ENCODE data around the gene SIM2. TPM values are rescaled to one million over a fixed set of nuclear protein-coding genes. Genes with fewer than 3 reads are reported as not detected.

Gene SIM2
- total RNA-seq, 2 donors from 2014 or later, result 0.16 to 0.84 TPM

- ATAC-seq (no peak), DNase-seq (ENCODE audit: low spot score in 2 of 2) (no peak)
- peaks cover 8 to 10% of the 10 kb centered on the region in 2 donors for H3K9me3 Mint-ChIP-seq
- peaks cover 14 to 27% of the 10 kb centered on the region in 2 donors for H3K36me3 Mint-ChIP-seq
- H3K27ac Mint-ChIP-seq, result no peak overlapping the region
These were observed 22.6 kb upstream of the SIM2 start for GRCh38 chr21:36676039-36676950.

GRCh38 chr21:36677443-36677842 lies 21.5 kb upstream of the SIM2 start:
- ATAC-seq, result no peak
- H3K27ac Mint-ChIP-seq, result no peak overlapping the region
- peaks cover 21 to 34% of the 10 kb centered on the region in 2 donors for H3K36me3 Mint-ChIP-seq
- DNase-seq (ENCODE audit: low spot score in 2 of 2), result no peak
- peaks cover 13% of the 10 kb centered on the region in 2 donors for H3K9me3 Mint-ChIP-seq

DNA sequence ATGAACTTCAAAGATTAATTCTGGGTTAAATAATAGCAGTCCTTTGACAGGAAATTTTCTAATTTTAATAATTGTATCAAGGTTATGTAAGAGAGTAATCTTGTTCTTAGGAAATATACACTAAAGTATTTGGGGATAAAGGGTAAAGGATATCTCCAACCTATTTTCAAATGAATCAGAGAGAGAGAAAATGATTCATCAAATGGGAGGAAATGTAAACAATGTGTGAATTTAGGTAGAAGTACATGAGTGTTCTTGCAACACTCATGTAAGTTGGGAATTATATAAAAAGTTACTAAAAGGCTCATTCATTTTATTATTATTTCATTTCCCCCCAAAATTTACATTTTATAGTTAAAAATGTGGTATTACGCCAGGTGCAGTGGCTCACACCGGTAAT lies 20.4 kb upstream of the SIM2 start:
- H3K9me3 Mint-ChIP-seq, result peaks cover 13% of the 10 kb centered on the region in 2 donors
- no peak for DNase-seq (ENCODE audit: low spot score in 2 of 2)
- H3K27ac Mint-ChIP-seq, result no peak overlapping the region
- no peak for ATAC-seq
- H3K36me3 Mint-ChIP-seq, result peaks cover 21 to 34% of the 10 kb centered on the region in 2 donors

DNA sequence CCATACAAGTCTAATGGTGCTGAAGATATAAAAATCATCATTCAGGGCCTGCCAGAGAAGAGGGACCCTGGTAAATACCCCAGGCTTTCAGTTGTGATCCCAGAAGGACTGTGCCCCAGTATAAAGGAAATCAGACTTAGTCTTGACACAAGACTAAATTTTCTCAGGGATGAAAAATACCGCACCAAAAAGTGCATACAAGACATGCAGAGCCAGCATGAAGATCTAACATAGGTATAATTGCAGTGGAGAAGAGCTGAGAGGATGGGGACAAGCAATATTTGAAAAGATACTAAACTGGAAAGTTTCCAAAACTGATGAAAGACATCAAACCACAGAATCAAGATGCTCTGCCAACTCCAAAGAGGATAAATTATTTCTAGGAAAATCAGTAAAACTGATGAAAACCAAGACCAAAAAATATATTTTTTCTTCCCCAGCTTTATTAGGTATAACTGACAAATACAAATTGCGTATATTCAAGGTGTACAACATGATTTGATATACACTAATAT lies 17.7 kb upstream of the SIM2 start:
- peaks cover 21 to 34% of the 10 kb centered on the region in 2 donors for H3K36me3 Mint-ChIP-seq
- H3K27ac Mint-ChIP-seq, result no peak overlapping the region
- DNase-seq (ENCODE audit: low spot score in 2 of 2) (no peak), ATAC-seq (no peak)
- H3K9me3 Mint-ChIP-seq, result peaks cover 13% of the 10 kb centered on the region in 2 donors

- peaks cover 18 to 22% of the 10 kb centered on the region in 2 donors for H3K36me3 Mint-ChIP-seq
- ATAC-seq (no peak), DNase-seq (ENCODE audit: low spot score in 2 of 2) (no peak)
- H3K9me3 Mint-ChIP-seq, result peaks cover 9 to 11% of the 10 kb centered on the region in 2 donors
- no peak overlapping the region for H3K27ac Mint-ChIP-seq
These were observed 13.8 kb upstream of the SIM2 start for GRCh38 chr21:36684957-36685714.

DNA sequence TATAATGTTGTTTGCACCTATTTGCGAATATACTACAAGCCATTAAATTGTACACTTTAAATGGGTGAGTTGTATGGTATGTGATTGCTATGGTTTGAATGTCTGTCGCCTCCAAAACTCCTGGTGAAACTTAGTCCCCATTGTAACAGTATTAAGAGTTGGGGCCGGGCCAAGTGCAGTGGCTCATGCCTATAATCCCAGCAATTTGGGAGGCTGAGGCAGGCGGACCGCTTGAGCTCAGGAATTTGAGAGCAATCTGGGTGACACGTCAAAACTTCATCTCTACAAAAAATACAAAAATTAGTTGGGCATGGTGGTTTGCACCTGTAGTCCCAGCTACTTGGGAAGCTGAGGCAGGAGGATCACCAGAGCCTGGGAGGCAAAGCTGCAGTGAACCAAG lies 12.0 kb upstream of the SIM2 start:
- peaks cover 2 to 8% of the 10 kb centered on the region in 2 donors for H3K36me3 Mint-ChIP-seq
- H3K9me3 Mint-ChIP-seq, result peaks cover 0 to under 1% of the 10 kb centered on the region in 2 donors
- no peak overlapping the region for H3K27ac Mint-ChIP-seq
- no peak for DNase-seq (ENCODE audit: low spot score in 2 of 2)
- no peak for ATAC-seq

GRCh38 chr21:36688324-36688723 lies 10.6 kb upstream of the SIM2 start:
- Mint-ChIP-seq H3K9me3 (no peaks in the 10 kb centered on the region), H3K36me3 (peaks cover 8 to 14% of the 10 kb centered on the region in 2 donors), H3K27ac (no peak overlapping the region)
- DNase-seq (ENCODE audit: low spot score in 2 of 2) (no peak), ATAC-seq (no peak)

DNA sequence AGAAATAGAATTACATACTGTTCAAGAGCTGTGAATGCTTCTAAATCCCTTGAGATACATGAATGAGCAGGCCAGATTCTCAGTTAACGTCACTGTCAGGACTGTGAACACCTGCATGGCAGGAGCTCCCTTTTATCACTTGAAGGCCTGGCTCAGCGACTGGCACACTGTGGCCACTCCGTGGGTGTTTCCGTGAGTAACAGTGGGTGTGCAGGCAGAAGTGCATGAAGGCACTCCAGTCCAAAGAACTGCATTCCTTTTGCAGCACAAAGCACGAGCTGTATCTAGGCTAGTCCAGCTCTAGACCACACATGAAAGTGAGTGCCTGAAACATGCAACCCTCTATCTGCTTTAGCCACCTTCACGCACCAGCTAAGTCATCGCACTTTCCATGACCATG lies 9.6 kb upstream of the SIM2 start:
- DNase-seq (ENCODE audit: low spot score in 2 of 2) (no peak), ATAC-seq (no peak)
- Mint-ChIP-seq H3K27ac (no peak overlapping the region), H3K9me3 (no peaks in the 10 kb centered on the region), H3K36me3 (peaks cover 15 to 20% of the 10 kb centered on the region in 2 donors)

- Mint-ChIP-seq H3K9me3 (no peaks in the 10 kb centered on the region), H3K27ac (no peak overlapping the region), H3K36me3 (peaks cover 15 to 22% of the 10 kb centered on the region in 2 donors)
- DNase-seq (ENCODE audit: low spot score in 2 of 2), result no peak
- ATAC-seq, result no peak
These were observed 8.0 kb upstream of the SIM2 start for GRCh38 chr21:36690628-36691554.

GRCh38 chr21:36691555-36692041 lies 7.3 kb upstream of the SIM2 start:
- DNase-seq (ENCODE audit: low spot score in 2 of 2) (no peak), ATAC-seq (no peak)
- Mint-ChIP-seq H3K9me3 (no peaks in the 10 kb centered on the region), H3K27ac (peak overlapping the region in 1 of 2 donors; percentile 29), H3K36me3 (peaks cover 15 to 29% of the 10 kb centered on the region in 2 donors)

DNA sequence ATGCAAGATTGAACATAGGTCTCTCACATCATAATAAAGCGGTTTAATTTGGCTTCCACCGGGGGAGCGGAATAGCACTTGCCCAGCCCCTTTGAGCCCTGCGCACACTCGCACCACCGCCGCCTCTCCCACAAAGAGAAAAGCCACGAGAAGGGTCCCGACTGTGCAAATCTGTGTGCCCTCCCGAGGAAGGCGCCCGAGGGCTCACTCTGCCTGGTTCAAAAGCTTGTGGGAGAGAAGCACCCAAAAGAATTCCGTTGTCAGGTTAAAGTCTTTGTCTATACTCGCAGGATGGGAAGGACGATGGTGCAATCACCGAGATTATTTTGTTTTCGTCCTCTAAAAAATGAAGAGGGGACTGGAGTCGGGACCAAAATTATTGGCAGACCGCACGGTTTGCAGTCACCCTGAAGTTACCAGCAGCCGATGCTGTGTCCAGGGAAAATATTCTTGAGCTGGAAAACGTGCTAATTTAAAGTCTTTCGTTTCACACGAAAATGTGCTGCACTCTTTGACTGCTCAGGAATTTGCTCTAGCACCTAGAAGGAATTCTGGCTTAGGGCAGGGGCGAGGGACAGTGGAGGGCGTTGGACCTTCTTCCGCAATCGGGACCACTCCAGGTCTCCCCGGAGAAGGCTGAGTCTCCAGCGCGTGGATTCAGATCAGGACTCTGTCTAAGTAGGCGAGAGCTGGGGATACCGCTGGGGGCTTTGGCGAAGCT lies 6.6 kb upstream of the SIM2 start:
- Mint-ChIP-seq H3K36me3 (peaks cover 15 to 34% of the 10 kb centered on the region in 2 donors), H3K9me3 (no peaks in the 10 kb centered on the region), H3K27ac (peak overlapping the region in 1 of 2 donors; percentile 72)
- ATAC-seq, result no peak
- peak in 1 of 2 donors; percentile 5 for DNase-seq (ENCODE audit: low spot score in 2 of 2)

- DNase-seq (ENCODE audit: low spot score in 2 of 2) (peak in 1 of 2 donors; percentile 4), ATAC-seq (no peak)
- no peak overlapping the region for H3K27ac Mint-ChIP-seq
- H3K9me3 Mint-ChIP-seq, result no peaks in the 10 kb centered on the region
- peaks cover 15 to 34% of the 10 kb centered on the region in 2 donors for H3K36me3 Mint-ChIP-seq
These were observed 6.0 kb upstream of the SIM2 start for GRCh38 chr21:36692835-36693488.

GRCh38 chr21:36693489-36694030 lies 5.4 kb upstream of the SIM2 start:
- DNase-seq (ENCODE audit: low spot score in 2 of 2) (peak in 1 of 2 donors; percentile 3), ATAC-seq (no peak)
- Mint-ChIP-seq H3K9me3 (no peaks in the 10 kb centered on the region), H3K27ac (no peak overlapping the region), H3K36me3 (peaks cover 15 to 34% of the 10 kb centered on the region in 2 donors)

DNA sequence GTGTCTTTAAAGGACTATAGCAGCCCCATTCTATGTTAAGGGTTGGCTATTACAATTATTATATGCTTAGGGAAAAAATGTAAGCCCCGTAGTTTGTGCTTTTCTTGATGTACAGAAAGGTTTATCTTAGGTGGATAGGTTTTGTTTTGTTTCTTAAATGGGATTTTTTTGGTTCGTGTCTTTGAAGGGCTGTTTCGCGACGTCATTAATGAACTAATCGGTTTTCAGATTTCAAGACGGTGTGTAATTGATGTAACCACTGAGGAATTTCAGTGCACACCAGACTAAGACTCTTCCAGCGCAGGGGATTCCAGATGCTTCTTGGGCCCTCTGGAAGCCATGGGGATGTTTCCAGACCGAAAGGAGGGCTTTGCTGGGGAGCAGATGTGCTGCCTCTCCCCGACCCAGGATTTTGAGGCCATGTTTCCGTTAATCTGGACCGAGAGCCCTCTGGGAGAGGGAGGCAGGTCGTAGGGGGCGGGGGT lies 4.8 kb upstream of the SIM2 start:
- peaks cover 15 to 34% of the 10 kb centered on the region in 2 donors for H3K36me3 Mint-ChIP-seq
- H3K27ac Mint-ChIP-seq, result no peak overlapping the region
- DNase-seq (ENCODE audit: low spot score in 2 of 2), result peak in 1 of 2 donors; percentile 4
- H3K9me3 Mint-ChIP-seq, result no peaks in the 10 kb centered on the region
- ATAC-seq, result no peak

Data from activated naive CD4-positive, alpha-beta T cell treated with anti-CD3 and anti-CD28 coated beads, Interleukin-2, amount 50 U/mL, for 72 hours (primary cell).